Subcutaneous adipose tissue (tissue), 4 donors: ENCODE measurements around the gene HGFAC. TPM values are rescaled to one million over a fixed set of nuclear protein-coding genes. Genes with fewer than 3 reads are reported as not detected.

Experiments used
- CTCF ChIP-seq: fragments of 450-650 bp; IDR thresholded peaks from one replicate; pipeline ENCODE4 v1.5.1; 2016; ENCODE audit warnings: low read depth, mild to moderate bottlenecking, control low read depth, antibody characterized with exemption, moderate library complexity
- total RNA-seq, 4 donors: library from RNA; depleted of rRNA; stranded (reverse); fragments of >200 nt; gene quantifications; one replicate each; pipeline ENCODE4 v1.1.0, GENCODE V29; 2016

Gene HGFAC
- total RNA-seq, 4 donors from 2014 or later, result not detected

- TF ChIP-seq CTCF, result no peak
Observed at GRCh38 chr4:3462790-3463415, 21.1 kb downstream of the HGFAC start, which contains the start of gene DOK7. Gene DOK7 (plus strand): TSS chr4:3463306. CDS start chr4:3463376, 70 bp downstream.

GRCh38 chr4:3463556-3464348 is 22.0 kb downstream of the HGFAC start:
- TF ChIP-seq CTCF, result no peak

GRCh38 chr4:3464349-3464905 is 22.7 kb downstream of the HGFAC start:
- no peak for TF ChIP-seq CTCF

GRCh38 chr4:3464911-3465697 is 23.3 kb downstream of the HGFAC start:
- TF ChIP-seq CTCF, result no peak

- TF ChIP-seq CTCF, result no peak
Observed at GRCh38 chr4:3465698-3466671, 24.2 kb downstream of the HGFAC start.

- TF ChIP-seq CTCF, result no peak
Observed at GRCh38 chr4:3466691-3467600, 25.2 kb downstream of the HGFAC start.
